Measurements from ENCODE around the gene TUBA1C. TPM values are rescaled to one million over a fixed set of nuclear protein-coding genes. Genes with fewer than 3 reads are reported as not detected.

TUBA1C gene
- total and polyA plus RNA-seq, 9 of the 15 experiments (the other 6 are each of a cell fraction or from before 2014, with no cell fraction given): 755 to 3,012 (median 914) TPM

GRCh38 chr12:49232940-49233841 lies 31.7 kb upstream of the TUBA1C start (continued):
- TF ChIP-seq PTBP1 (IDR thresholded peaks at IDR 0.05; ENCODE audit: low read depth, low read length) (0 out of 2 replicates have a peak, but pooled peaks have one; percentile 23), MTA1 (IDR thresholded peaks at IDR 0.05; ENCODE audit: borderline replicate concordance) (peak; percentile 66; the same call in 1 of the 2 replicates), NFXL1 (CRISPR knock-in tag; IDR thresholded peaks at IDR 0.05) (no peak; the same call in 1 of the 2 replicates), ARID3A (IDR thresholded peaks at IDR 0.05; ENCODE audit: borderline replicate concordance, low read depth, low read length) (no peak), POLR2AphosphoS5 (IDR thresholded peaks at IDR 0.05; ENCODE audit: control insufficient read depth, insufficient read depth, low read depth, low read length) (peak; percentile 98), PURB (CRISPR knock-in tag; IDR thresholded peaks at IDR 0.05; ENCODE audit: low read depth) (no peak), ZNF766 (CRISPR knock-in tag; conservative IDR thresholded peaks at IDR 0.05) (peak; percentile 70), RHOXF2B (CRISPR knock-in tag; conservative IDR thresholded peaks at IDR 0.05) (no peak), MEF2D (tag; conservative IDR thresholded peaks at IDR 0.05; ENCODE audit: low read depth) (0 out of 2 replicates have a peak, but pooled peaks have one; percentile 32), CHCHD3 (CRISPR knock-in tag; IDR thresholded peaks at IDR 0.05) (no peak), ZNF263 (CRISPR knock-in tag; IDR thresholded peaks at IDR 0.05; ENCODE audit: borderline replicate concordance) (peak; percentile 37; the same call in 1 of the 2 replicates), ZBTB34 (CRISPR knock-in tag; IDR thresholded peaks at IDR 0.05) (no peak), SREBF1 (IDR thresholded peaks at IDR 0.05; ENCODE audit: borderline replicate concordance, low read depth, low read length) (no peak), TCF15 (CRISPR knock-in tag; IDR thresholded peaks at IDR 0.05) (no peak), MIER1 (IDR thresholded peaks at IDR 0.05; ENCODE audit: low read depth) (no peak), MCM7 (IDR thresholded peaks at IDR 0.05) (no peak), SMC3 (conservative IDR thresholded peaks at IDR 0.05; ENCODE audit: insufficient read depth, low read depth, low read length) (no peak), ASH1L (IDR thresholded peaks at IDR 0.05; ENCODE audit: borderline replicate concordance, low read depth, partially characterized antibody) (no peak), CSDE1 (IDR thresholded peaks at IDR 0.05) (no peak), NR0B1 (IDR thresholded peaks at IDR 0.05; ENCODE audit: partially characterized antibody) (no peak), TSC22D4 (tag; IDR thresholded peaks at IDR 0.05) (no peak), ZNF197 (CRISPR knock-in tag; IDR thresholded peaks at IDR 0.05; ENCODE audit: low read depth) (0 out of 2 replicates have a peak, but pooled peaks have one; percentile 1), POLR2B (IDR thresholded peaks at IDR 0.05; ENCODE audit: low read depth, partially characterized antibody) (peak; percentile 13)

All from K562 (cell line).